H9 (cell line): ENCODE measurements around the gene LILRB1. TPM values are rescaled to one million over a fixed set of nuclear protein-coding genes. Genes with fewer than 3 reads are reported as not detected.
"Not testable (repeated sequence)": the region's sequence is repeated elsewhere in the genome, so short reads cannot be mapped to it uniquely, and the experiment has no call there.

Source experiments
- DNase-seq: peaks from one replicate; pipeline ENCODE4 v3.0.0-alpha.2; 2017
- H2AFZ ChIP-seq: one replicate; pipeline ENCODE4 v1.6.1; 2013; ENCODE audit warnings: mild to moderate bottlenecking, low read length, control low read depth, moderate library complexity
- H2AK5ac ChIP-seq: 2 replicates; pipeline ENCODE4 v1.6.1; 2013; ENCODE audit warnings: low read length, control low read depth, mixed read lengths; ENCODE audit not compliant: insufficient read length
- H2BK120ac ChIP-seq: one replicate; pipeline ENCODE4 v1.6.1; 2013; ENCODE audit warnings: low read depth, mild to moderate bottlenecking, low read length, control low read depth, inconsistent platforms; ENCODE audit not compliant: poor library complexity, severe bottlenecking
- H2BK12ac ChIP-seq: 2 replicates; pipeline ENCODE4 v1.6.1; 2013; ENCODE audit warnings: low read length, control low read depth, mixed read lengths, low read depth; ENCODE audit not compliant: insufficient read length
- H2BK15ac ChIP-seq: 2 replicates; pipeline ENCODE4 v1.6.1; 2013; ENCODE audit warnings: low read depth, low read length, control low read depth
- H2BK20ac ChIP-seq: one replicate; pipeline ENCODE4 v1.6.1; 2013; ENCODE audit warnings: low read depth, mild to moderate bottlenecking, low read length, control low read depth, inconsistent platforms; ENCODE audit not compliant: poor library complexity, severe bottlenecking
- H2BK5ac ChIP-seq: 2 replicates; pipeline ENCODE4 v1.6.1; 2013; ENCODE audit warnings: low read length, control low read depth, mixed read lengths; ENCODE audit not compliant: insufficient read length
- H3K14ac ChIP-seq: 2 replicates; pipeline ENCODE4 v1.6.1; 2013; ENCODE audit warnings: low read length, control low read depth; ENCODE audit not compliant: insufficient read depth
- H3K18ac ChIP-seq: 2 replicates; pipeline ENCODE4 v1.6.1; 2013; ENCODE audit warnings: low read depth, mild to moderate bottlenecking, mixed read lengths, low read length, control low read depth; ENCODE audit not compliant: insufficient read length
- H3K23ac ChIP-seq: 2 replicates; pipeline ENCODE4 v1.6.1; 2013; ENCODE audit warnings: low read length, control low read depth, mixed read lengths, low read depth; ENCODE audit not compliant: insufficient read length
- H3K23me2 ChIP-seq: 2 replicates; pipeline ENCODE4 v1.6.1; 2013; ENCODE audit warnings: low read depth, mild to moderate bottlenecking, mixed read lengths, low read length, control low read depth; ENCODE audit not compliant: insufficient read length, poor library complexity, severe bottlenecking
- H3K27ac ChIP-seq: 2 replicates; pipeline ENCODE4 v1.5.1; 2013; ENCODE audit warnings: low read length, control low read depth, mixed read lengths, low read depth; ENCODE audit not compliant: insufficient read length
- H3K27me3 ChIP-seq: 2 replicates; pipeline ENCODE4 v1.6.1; 2013; ENCODE audit warnings: low read length, control low read depth, inconsistent platforms; ENCODE audit not compliant: insufficient read depth
- H3K4ac ChIP-seq: 2 replicates; pipeline ENCODE4 v1.6.1; 2013; ENCODE audit warnings: low read depth, mild to moderate bottlenecking, control low read depth, inconsistent platforms, low read length, moderate library complexity
- H3K4me1 ChIP-seq: 2 replicates; pipeline ENCODE4 v1.6.1; 2013; ENCODE audit warnings: low read length, control low read depth, inconsistent platforms; ENCODE audit not compliant: insufficient read depth
- H3K4me2 ChIP-seq: 2 replicates; pipeline ENCODE4 v1.6.1; 2013; ENCODE audit warnings: low read length, control low read depth, mixed read lengths; ENCODE audit not compliant: insufficient read length, insufficient read depth
- H3K56ac ChIP-seq: 2 replicates; pipeline ENCODE4 v1.6.1; 2013; ENCODE audit warnings: low read depth, mild to moderate bottlenecking, mixed read lengths, low read length, control low read depth; ENCODE audit not compliant: insufficient read length
- H3K79me1 ChIP-seq: 2 replicates; pipeline ENCODE4 v1.6.1; 2013; ENCODE audit warnings: low read depth, mild to moderate bottlenecking, moderate library complexity, low read length, control low read depth, inconsistent platforms; ENCODE audit not compliant: insufficient read depth, poor library complexity, severe bottlenecking
- H3K79me2 ChIP-seq: 2 replicates; pipeline ENCODE4 v1.6.1; 2013; ENCODE audit warnings: low read length, control low read depth, inconsistent platforms; ENCODE audit not compliant: insufficient read depth
- H3K9ac ChIP-seq: 2 replicates; pipeline ENCODE4 v1.6.1; 2013; ENCODE audit warnings: low read length, control low read depth, mixed read lengths; ENCODE audit not compliant: insufficient read length; ENCODE audit errors: extremely low read depth
- H3K9me3 ChIP-seq: one replicate; pipeline ENCODE4 v1.6.1; 2013; ENCODE audit warnings: low read depth, low read length, inconsistent platforms; ENCODE audit not compliant: control insufficient read depth
- H3T11ph ChIP-seq: one replicate; pipeline ENCODE4 v1.6.1; 2013; ENCODE audit warnings: mild to moderate bottlenecking, low read length, control low read depth, inconsistent platforms
- H4K20me1 ChIP-seq: one replicate; pipeline ENCODE4 v1.6.1; 2013; ENCODE audit not compliant: control insufficient read depth, insufficient read length, insufficient read depth
- H4K5ac ChIP-seq: 2 replicates; pipeline ENCODE4 v1.6.1; 2013; ENCODE audit warnings: low read depth, mild to moderate bottlenecking, mixed read lengths, low read length, control low read depth; ENCODE audit not compliant: insufficient read length
- H4K8ac ChIP-seq: replicated peaks from 2 replicates; pipeline ENCODE4 v1.6.1; 2013; ENCODE audit warnings: low read length, control low read depth, mixed read lengths, low read depth; ENCODE audit not compliant: insufficient read length
- H4K91ac ChIP-seq: 2 replicates; pipeline ENCODE4 v1.6.1; 2013; ENCODE audit warnings: low read depth, mild to moderate bottlenecking, moderate library complexity, mixed read lengths, low read length, control low read depth; ENCODE audit not compliant: insufficient read length
- H3K27ac Mint-ChIP-seq, 3 experiments: 2 replicates in 2 of 3; 3 replicates in 1 of 3; pipeline ENCODE4 v1.8.0; 2020 to 2021; ENCODE audit warnings: mixed read lengths in 3 of 3, mild to moderate bottlenecking in 1 of 3, moderate library complexity in 1 of 3
- H3K27me3 Mint-ChIP-seq: 2 replicates; pipeline ENCODE4 v1.8.0; 2021; ENCODE audit warnings: low read depth, mild to moderate bottlenecking, moderate library complexity, mixed read lengths
- H3K36me3 Mint-ChIP-seq, 3 experiments: 2 replicates in 2 of 3; 3 replicates in 1 of 3; pipeline ENCODE4 v1.8.0; 2020 to 2021; ENCODE audit warnings: low read depth in 3 of 3, mixed read lengths in 3 of 3; ENCODE audit not compliant: insufficient read depth in 1 of 3
- H3K4me1 Mint-ChIP-seq, 2 experiments: 2 replicates each; pipeline ENCODE4 v1.8.0; 2020; ENCODE audit warnings: mixed read lengths in 2 of 2
- H3K4me3 Mint-ChIP-seq, 2 experiments: 2 replicates in 1 of 2; 3 replicates in 1 of 2; pipeline ENCODE4 v1.8.0; 2020 to 2021; ENCODE audit warnings: mild to moderate bottlenecking in 2 of 2, mixed read lengths in 2 of 2, moderate library complexity in 1 of 2
- H3K9me3 Mint-ChIP-seq, 2 experiments: 2 replicates in 1 of 2; 3 replicates in 1 of 2; pipeline ENCODE4 v1.8.0; 2020; ENCODE audit warnings: mild to moderate bottlenecking in 2 of 2, mixed read lengths in 2 of 2, moderate library complexity in 1 of 2
- WGBS: extraction: QIAGEN DNeasy Blood & Tissue Kit; methylation state at CpG from one replicate; pipeline ENCODE4 v1.1.7; 2013; ENCODE audit warnings: missing lambda C conversion rate, low lambda C conversion rate, mixed read lengths; ENCODE audit not compliant: insufficient read length; ENCODE audit errors: extremely low coverage; 5-methylcytosine and 5-hydroxymethylcytosine counted together
- total RNA-seq: library from RNA; stranded (reverse); gene quantifications from 2 replicates; pipeline ENCODE4 v1.2.1, GENCODE V29; 2021

The LILRB1 gene
- total RNA-seq, 1 experiment from 2014 or later, result not detected

DNA sequence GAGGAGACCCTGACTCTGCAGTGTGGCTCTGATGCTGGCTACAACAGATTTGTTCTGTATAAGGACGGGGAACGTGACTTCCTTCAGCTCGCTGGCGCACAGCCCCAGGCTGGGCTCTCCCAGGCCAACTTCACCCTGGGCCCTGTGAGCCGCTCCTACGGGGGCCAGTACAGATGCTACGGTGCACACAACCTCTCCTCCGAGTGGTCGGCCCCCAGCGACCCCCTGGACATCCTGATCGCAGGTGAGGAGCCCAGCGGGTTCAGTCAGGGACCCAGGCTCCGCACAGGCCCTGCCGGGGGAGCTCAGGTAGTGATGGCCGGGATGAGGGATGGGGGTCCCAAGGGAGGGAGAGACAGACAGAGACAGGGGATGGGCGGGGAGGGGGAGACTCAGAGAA, 2.2 kb downstream of the LILRB1 start:
- not testable (repeated sequence) for H3K18ac ChIP-seq, H3K27me3 Mint-ChIP-seq, H3K4me2 ChIP-seq, H2BK120ac ChIP-seq, H3K4me1 Mint-ChIP-seq, H4K8ac ChIP-seq, H3K27me3 ChIP-seq, H3T11ph ChIP-seq, H2AK5ac ChIP-seq, H2BK20ac ChIP-seq, DNase-seq, H2BK15ac ChIP-seq, H2AFZ ChIP-seq, H4K91ac ChIP-seq, H3K23ac ChIP-seq, H3K23me2 ChIP-seq, H3K4me1 ChIP-seq, H3K56ac ChIP-seq, H3K14ac ChIP-seq, H4K5ac ChIP-seq, H4K20me1 ChIP-seq, H3K79me2 ChIP-seq, H3K9ac ChIP-seq, H2BK5ac ChIP-seq, H3K27ac ChIP-seq, H2BK12ac ChIP-seq, H3K27ac Mint-ChIP-seq, H3K4me3 Mint-ChIP-seq, H3K4ac ChIP-seq, H3K79me1 ChIP-seq
- H3K9me3 Mint-ChIP-seq, result peaks cover 86 to 95% of the 10 kb centered on the region in 2 experiments
- H3K9me3 ChIP-seq, result peaks cover 53% of the 10 kb centered on the region
- no CpG with 5 or more reads among the region's 16 CpGs for WGBS
- peaks cover 0 to 26% (median 11%) of the 10 kb centered on the region in 3 experiments; a peak in 5 of 7 replicates for H3K36me3 Mint-ChIP-seq
